HG02759 (cell line): ENCODE data around the gene PROSER3.
"Not testable (repeated sequence)": the region's sequence is repeated elsewhere in the genome, so short reads cannot be mapped to it uniquely, and the experiment has no call there.

Source experiments
- ATAC-seq: cut with Tn5 transposase; IDR thresholded peaks from one replicate; pipeline ENCODE4 v1.9.1; 2021; ENCODE audit warnings: mild to moderate bottlenecking, moderate library complexity; ENCODE audit not compliant: unreplicated experiment

Gene PROSER3

DNA sequence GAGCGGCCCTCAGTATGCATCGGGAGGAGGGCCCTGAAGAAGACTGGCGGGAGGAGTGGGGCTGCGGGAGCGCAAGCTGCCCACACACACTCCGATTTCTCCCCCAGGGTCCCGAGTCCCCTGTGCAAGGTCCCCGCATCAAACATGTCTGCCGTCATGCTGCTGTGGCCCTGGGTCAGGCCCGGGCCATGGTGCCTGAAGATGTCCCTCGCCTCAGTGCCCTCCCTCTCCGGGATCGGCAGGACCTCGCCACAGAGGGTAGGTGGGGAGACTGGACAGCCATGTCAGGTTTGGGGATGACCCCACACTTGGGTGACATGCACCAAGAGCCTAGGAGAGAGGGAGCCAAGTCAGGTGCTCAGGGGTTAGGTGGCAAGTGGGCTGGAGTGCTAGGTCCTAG, 35.5 kb upstream of the PROSER3 start:
- no peak for ATAC-seq

- ATAC-seq, result no peak
These were observed 35.1 kb upstream of the PROSER3 start for GRCh38 chr19:35722897-35723296.

DNA sequence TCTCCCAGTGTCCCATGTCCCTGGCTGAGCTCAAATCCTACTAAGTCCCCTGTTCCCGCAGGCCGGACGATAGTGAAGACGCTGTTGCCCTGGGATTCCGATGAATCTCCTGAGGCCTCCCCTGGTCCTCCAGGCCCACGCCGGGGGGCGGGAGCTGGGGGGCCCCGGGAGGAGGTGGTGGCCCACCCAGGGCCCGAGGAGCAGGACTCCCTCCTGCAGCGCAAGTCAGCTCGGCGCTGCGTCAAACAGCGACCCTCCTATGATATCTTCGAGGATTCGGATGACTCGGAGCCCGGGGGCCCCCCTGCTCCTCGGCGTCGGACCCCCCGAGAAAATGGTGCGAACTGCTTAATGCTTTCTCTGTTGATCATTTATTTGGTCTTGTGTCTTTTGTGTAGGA, 34.3 kb upstream of the PROSER3 start:
- no peak for ATAC-seq

GRCh38 chr19:35724132-35724531, 33.8 kb upstream of the PROSER3 start:
- ATAC-seq, result not testable (repeated sequence)

DNA sequence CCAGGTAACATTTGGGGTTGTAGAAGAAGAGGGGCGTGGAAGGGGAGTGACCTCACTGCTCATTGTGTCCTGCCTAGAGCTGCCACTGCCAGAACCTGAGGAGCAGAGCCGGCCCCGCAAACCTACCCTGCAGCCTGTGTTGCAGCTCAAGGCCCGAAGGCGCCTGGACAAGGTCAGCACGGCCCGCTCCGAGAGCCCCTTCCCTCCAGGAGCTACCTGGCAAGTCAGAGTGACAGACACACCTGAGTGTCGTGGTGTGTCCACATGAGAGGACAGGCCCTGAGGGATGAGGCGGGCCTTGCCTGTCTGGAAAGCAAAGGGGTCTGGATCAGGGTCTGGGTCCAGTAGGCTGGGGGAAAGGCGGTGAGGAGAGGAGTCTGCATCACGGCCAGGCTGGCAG, 33.4 kb upstream of the PROSER3 start:
- no peak for ATAC-seq

DNA sequence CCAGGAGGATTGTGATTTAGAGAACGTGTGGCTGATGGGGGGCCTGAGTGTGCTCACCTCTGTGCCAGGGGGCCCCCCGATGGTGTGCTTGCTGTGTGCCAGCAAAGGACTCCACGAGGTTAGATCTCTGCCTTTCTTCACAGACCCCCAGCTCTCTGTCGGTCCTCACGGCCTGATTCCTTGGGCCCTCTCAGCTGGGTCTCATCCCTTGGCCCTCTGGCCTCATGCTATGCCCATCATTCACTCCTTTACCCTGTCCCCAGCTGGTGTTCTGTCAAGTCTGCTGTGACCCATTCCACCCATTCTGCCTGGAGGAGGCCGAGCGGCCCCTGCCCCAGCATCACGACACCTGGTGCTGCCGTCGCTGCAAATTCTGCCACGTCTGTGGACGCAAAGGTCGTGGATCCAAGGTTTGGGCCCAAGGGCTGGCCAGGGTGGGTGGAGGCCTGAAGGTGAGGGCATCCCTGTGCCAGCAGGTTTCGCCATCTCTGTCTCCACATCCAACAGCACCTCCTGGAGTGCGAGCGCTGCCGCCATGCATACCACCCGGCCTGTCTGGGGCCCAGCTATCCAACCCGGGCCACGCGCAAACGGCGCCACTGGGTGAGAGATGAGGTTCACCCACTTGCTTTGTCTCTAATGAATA, 32.6 kb upstream of the PROSER3 start:
- no peak for ATAC-seq

DNA sequence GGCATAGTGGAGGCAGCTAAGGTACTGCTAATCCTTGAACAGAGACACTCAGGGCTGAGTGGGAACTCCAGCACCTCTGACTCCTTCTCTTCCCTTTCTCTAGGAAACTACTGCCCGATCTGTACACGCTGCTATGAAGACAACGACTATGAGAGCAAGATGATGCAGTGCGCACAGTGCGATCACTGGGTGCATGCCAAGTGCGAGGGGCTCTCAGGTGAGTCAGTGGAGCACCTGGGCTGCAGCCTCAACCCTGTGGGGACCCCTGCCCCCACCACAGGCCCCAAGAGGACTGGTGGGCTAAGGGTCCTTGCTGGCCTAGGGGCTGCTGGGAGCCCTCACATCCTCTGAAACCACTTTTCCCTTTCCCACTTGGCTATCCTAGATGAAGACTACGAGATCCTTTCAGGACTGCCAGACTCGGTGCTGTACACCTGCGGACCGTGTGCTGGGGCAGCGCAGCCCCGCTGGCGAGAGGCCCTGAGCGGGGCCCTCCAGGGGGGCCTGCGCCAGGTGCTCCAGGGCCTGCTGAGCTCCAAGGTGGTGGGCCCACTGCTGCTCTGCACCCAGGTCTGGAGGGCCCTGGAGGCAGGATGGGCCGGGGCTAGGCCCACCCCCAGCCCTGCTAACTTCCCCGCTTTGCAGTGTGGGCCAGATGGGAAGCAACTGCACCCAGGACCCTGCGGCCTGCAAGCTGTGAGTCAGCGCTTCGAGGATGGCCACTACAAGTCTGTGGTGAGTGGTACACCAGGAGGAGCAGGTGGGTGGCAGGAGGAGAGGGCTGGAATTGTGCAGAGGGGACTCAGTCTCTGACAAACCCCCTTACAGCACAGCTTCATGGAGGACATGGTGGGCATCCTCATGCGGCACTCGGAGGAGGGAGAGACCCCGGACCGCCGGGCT, 30.7 kb upstream of the PROSER3 start:
- ATAC-seq, result no peak

DNA sequence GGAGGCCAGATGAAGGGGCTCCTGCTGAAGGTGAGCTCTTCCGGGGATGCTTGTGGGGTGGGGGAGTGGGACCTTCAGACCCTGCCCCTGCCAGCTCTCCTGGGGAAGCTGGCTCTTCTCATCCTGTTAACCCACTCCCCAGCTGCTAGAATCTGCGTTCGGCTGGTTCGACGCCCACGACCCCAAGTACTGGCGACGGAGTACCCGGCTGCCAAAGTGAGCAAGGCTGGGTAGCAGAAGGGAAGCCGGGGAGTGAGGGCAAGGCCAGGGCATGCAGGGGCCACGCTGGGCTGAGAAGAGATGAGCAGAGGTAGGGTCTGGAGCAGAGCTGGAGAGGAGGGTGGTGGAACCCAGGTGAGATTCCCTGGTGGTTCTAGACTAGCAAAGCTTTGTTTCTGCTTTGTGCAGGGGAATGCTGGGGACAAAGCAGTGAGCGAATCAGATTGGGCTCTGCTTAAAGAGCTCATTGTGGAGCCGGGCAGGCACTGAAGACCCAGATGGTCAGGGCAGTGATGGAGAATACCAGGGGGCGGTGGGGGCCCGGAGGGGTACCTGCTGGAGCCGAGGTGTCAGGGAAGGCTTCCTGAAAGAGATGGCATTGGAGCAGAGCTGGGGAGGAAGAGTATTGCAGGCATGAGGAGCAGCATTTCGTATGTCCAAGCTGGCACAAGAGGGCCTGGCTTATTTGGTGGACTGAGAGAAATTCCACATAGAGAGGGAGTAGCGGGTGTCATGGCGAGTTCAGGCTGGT, 29.8 kb upstream of the PROSER3 start:
- ATAC-seq, result no peak

- no peak for ATAC-seq
These were observed 29.0 kb upstream of the PROSER3 start for GRCh38 chr19:35729021-35729420.

DNA sequence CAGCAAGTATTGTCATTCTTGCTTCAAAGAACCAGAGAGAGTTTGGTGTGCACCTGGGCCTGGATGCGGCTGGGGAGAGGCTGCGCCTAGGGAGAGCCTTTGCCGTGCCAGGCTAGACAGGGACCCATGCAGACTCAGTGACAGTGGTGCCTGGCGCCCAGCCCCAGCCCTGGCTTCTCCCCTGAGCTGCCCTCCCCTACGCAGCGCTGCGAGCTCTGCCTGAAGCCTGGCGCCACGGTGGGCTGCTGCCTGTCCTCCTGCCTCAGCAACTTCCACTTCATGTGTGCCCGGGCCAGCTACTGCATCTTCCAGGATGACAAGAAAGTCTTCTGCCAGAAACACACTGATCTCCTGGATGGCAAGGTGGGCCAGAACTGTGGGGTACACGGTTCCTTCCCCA, 28.2 kb upstream of the PROSER3 start:
- ATAC-seq, result no peak

GRCh38 chr19:35730326-35730725, 27.6 kb upstream of the PROSER3 start:
- no peak for ATAC-seq

DNA sequence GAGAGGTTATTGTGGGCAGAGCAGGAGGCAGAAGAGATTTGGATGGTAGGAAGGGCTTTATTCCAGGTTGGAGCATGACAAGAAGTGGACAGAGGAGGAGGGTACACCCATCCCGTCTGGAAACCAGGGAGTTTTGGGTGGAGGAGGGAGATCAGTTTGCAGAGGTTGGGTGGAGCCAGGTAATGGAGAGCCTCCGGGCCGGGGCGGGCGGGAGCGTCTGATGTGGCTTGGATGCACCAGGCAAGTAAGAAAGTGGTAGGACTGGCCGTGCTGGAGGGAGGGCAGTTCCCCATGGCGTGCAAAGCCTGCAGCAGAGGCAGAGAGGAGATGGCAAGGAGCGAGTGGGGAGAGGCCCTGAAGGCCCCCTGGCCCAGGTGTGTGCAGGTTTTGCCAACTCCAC, 26.6 kb upstream of the PROSER3 start:
- no peak for ATAC-seq

- ATAC-seq, result no peak
These were observed 26.1 kb upstream of the PROSER3 start for GRCh38 chr19:35731779-35732405.

DNA sequence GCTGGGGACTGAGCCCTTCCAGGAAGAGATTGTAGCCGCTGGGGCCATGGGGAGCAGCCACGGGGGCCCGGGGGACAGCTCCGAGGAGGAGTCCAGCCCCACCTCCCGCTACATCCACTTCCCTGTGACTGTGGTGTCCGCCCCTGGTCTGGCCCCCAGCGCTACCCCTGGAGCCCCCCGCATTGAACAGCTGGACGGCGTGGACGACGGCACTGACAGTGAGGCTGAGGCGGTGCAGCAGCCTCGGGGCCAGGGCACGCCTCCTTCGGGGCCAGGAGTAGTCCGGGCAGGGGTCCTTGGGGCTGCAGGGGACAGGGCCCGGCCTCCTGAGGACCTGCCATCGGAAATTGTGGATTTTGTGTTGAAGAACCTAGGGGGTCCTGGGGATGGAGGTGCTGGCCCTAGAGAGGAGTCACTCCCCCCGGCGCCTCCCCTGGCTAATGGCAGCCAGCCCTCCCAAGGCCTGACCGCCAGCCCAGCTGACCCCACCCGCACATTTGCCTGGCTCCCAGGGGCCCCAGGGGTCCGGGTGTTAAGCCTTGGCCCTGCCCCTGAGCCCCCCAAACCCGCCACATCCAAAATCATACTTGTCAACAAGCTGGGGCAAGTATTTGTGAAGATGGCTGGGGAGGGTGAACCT, 25.3 kb upstream of the PROSER3 start:
- no peak for ATAC-seq

GRCh38 chr19:35733180-35734125, 24.5 kb upstream of the PROSER3 start:
- ATAC-seq, result no peak

GRCh38 chr19:35734273-35734672, 23.7 kb upstream of the PROSER3 start:
- ATAC-seq, result no peak

- ATAC-seq, result no peak
These were observed 23.1 kb upstream of the PROSER3 start for GRCh38 chr19:35734889-35735288.

DNA sequence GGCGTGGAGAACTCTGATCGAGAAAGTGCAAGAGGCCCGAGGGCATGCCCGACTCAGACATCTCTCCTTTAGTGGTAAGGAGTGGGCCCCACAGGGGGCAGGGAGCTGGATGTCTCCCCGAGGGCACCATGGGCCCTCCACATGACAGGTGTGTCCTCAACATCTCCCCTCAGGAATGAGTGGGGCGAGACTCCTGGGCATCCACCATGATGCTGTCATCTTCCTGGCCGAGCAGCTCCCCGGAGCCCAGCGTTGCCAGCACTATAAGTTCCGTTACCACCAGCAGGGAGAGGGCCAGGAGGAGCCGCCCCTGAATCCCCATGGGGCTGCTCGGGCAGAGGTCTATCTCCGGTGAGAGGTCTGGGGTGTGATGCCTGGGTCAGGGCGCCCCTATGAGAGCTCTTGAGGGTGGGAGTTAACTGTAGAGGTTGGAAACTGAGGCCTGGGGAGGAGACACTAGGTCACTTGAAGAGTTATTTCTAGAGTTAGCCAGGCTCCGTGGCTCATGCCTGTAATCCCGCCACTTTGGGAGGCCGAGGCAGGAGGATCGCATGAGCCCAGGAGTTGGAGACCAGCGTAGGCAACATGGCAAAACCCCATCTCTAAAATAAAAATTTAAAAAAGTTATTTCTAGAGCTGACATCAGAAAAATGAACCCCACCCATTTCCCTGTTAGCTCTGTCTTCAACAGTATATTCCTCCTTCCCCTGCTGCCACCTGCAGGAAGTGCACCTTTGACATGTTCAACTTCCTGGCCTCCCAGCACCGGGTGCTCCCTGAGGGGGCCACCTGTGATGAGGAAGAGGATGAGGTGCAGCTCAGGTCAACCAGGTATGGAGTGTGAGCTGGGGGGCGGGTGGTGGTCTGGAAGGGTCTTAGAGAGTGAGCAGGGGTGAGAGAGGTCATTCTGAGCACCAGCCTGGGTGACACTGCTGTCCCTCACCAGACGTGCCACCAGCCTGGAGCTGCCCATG, 20.8 kb upstream of the PROSER3 start:
- ATAC-seq, result no peak
